Loucy (cell line): ENCODE measurements around the gene TGFBR3L.
"Not testable (repeated sequence)": the region's sequence is repeated elsewhere in the genome, so short reads cannot be mapped to it uniquely, and the experiment has no call there.

Experiments
- EZH2phosphoT487 ChIP-seq: fragments of 200-600 bp; IDR thresholded peaks from 2 replicates; pipeline ENCODE4 v1.6.1; 2018; ENCODE audit warnings: antibody characterized with exemption, mild to moderate bottlenecking, moderate library complexity, borderline replicate concordance
- TF ChIP-seq, protein P1 (sequence below): fragments of 200-600 bp; sonication (generic); conservative IDR thresholded peaks from 2 replicates; pipeline ENCODE4 v1.5.1; 2014; ENCODE audit warnings: mild to moderate bottlenecking, antibody characterized with exemption, low read length

DNA sequence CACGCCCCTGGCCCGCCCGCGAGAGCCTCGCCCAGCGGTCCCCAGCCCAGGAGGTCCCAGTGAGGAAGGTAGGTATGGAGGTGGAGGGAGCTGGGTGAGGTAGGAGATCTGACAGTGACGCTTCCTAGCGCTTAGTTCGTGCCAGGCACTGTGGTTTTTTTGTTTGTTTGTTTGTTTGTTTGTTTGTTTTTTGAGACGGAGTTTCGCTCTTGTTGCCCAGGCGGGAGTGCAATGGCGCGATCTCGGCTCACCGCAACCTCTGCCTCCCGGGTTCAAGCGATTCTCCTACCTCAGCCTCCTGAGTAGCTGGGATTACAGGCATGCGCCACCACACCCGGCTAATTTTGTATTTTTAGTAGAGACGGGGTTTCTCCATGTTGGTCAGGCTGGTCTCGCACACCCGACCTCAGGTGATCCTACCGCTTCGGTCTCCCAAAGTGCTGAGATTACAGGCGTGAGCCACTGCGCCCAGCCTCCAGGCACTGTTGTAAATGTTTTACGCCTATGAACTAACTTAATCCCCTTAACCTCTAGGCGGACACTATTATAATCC lies 3.5 kb downstream of the TGFBR3L start:
- TF ChIP-seq, protein P1, sequence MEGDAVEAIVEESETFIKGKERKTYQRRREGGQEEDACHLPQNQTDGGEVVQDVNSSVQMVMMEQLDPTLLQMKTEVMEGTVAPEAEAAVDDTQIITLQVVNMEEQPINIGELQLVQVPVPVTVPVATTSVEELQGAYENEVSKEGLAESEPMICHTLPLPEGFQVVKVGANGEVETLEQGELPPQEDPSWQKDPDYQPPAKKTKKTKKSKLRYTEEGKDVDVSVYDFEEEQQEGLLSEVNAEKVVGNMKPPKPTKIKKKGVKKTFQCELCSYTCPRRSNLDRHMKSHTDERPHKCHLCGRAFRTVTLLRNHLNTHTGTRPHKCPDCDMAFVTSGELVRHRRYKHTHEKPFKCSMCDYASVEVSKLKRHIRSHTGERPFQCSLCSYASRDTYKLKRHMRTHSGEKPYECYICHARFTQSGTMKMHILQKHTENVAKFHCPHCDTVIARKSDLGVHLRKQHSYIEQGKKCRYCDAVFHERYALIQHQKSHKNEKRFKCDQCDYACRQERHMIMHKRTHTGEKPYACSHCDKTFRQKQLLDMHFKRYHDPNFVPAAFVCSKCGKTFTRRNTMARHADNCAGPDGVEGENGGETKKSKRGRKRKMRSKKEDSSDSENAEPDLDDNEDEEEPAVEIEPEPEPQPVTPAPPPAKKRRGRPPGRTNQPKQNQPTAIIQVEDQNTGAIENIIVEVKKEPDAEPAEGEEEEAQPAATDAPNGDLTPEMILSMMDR: not testable (repeated sequence)
- TF ChIP-seq EZH2phosphoT487: not testable (repeated sequence)
